ENCODE results near the gene SUV39H2. TPM values are rescaled to one million over a fixed set of nuclear protein-coding genes. Genes with fewer than 3 reads are reported as not detected.

SUV39H2 gene
- total RNA-seq, 2 donors from 2014 or later: 35.4 to 37.6 TPM

DNA sequence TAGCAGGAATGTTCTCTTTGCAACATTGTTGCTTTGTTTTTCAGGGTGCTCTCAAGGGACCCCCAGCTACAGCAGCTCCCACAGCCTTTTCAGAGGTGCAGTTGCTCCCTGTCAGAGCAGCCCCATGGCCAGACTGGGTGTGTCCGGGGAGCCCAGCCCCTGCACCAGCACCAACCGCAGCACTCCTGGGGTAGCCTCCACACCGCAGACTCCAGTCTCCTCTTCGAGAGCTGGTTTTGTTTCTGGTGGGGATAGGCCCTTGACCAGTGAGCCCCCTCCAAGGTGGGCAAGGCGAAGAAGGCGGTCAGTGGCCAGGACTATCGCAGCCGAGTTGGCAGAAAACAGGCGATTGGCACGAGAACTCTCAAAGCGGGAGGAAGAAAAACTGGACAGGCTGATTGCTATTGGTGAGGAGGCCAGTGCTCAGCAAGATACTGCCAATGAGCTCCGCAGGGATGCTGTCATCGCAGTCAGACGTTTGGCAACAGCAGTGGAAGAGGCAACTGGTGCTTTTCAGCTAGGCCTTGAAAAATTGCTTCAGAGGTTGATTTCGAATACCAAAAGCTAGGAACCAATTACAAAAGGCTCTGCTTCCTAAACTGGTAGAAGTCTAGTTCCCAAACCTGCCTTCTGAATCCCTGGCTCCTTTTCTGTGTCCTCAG, 35.2 kb upstream of the SUV39H2 start:
- TF ChIP-seq, protein P1, sequence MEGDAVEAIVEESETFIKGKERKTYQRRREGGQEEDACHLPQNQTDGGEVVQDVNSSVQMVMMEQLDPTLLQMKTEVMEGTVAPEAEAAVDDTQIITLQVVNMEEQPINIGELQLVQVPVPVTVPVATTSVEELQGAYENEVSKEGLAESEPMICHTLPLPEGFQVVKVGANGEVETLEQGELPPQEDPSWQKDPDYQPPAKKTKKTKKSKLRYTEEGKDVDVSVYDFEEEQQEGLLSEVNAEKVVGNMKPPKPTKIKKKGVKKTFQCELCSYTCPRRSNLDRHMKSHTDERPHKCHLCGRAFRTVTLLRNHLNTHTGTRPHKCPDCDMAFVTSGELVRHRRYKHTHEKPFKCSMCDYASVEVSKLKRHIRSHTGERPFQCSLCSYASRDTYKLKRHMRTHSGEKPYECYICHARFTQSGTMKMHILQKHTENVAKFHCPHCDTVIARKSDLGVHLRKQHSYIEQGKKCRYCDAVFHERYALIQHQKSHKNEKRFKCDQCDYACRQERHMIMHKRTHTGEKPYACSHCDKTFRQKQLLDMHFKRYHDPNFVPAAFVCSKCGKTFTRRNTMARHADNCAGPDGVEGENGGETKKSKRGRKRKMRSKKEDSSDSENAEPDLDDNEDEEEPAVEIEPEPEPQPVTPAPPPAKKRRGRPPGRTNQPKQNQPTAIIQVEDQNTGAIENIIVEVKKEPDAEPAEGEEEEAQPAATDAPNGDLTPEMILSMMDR (conservative IDR thresholded peaks at IDR 0.05): no peak
- H3K4me1 Mint-ChIP-seq: peaks cover 4% of the 10 kb centered on the region
- Histone ChIP-seq H3K27me3 (ENCODE audit: control insufficient read depth, insufficient read depth, low read length, poor library complexity, severe bottlenecking) (no peaks in the 10 kb centered on the region), H3K9me3 (ENCODE audit: control insufficient read depth, low read length) (no peaks in the 10 kb centered on the region), H3K4me3 (ENCODE audit: low read length) (no peak overlapping the region), H3K9ac (ENCODE audit: extremely low read depth, low read length, poor library complexity, severe bottlenecking) (no peak overlapping the region), H3K36me3 (ENCODE audit: control insufficient read depth, insufficient read depth, low read length) (peaks cover 59% of the 10 kb centered on the region), H3K27ac (ENCODE audit: low read depth, low read length) (no peak overlapping the region), H3K4me1 (ENCODE audit: control insufficient read depth, insufficient read depth, low read length) (no peaks in the 10 kb centered on the region)
- H3K9me3 Mint-ChIP-seq: no peaks in the 10 kb centered on the region
- peaks cover 49% of the 10 kb centered on the region for H3K36me3 Mint-ChIP-seq (ENCODE audit: low read depth)
- no peak overlapping the region for H3K27ac Mint-ChIP-seq
- DNase-seq: no peak
- no peaks in the 10 kb centered on the region for H3K27me3 Mint-ChIP-seq (ENCODE audit: insufficient read depth)
- H3K4me3 Mint-ChIP-seq: no peak overlapping the region
- 95 to 98% methylated on average over 13 to 15 of the region's 15 CpGs for WGBS, 2 experiments (ENCODE audit: insufficient coverage in 1 of 2, insufficient read length in 1 of 2)

DNA sequence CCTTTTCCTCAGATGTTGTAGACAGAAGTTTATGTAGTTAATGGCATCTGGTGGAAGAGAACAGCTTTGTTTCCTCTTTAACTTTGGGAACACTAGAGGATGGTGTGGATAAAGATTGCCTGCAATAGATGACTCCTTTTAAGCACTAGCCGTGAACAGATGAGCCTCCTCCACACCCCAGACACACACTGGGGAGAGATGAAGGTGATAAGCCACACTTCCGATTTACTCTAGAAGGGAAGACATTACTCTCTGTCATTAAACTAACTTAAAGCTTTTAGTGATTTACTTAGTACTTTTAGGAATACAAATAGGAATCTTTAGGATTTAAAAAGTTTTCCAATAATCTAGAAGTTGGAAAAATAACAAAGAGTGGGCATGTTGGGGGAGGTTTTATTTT, 33.7 kb upstream of the SUV39H2 start:
- Histone ChIP-seq H3K27me3 (ENCODE audit: control insufficient read depth, insufficient read depth, low read length, poor library complexity, severe bottlenecking) (no peaks in the 10 kb centered on the region), H3K4me3 (ENCODE audit: low read length) (no peak overlapping the region), H3K36me3 (ENCODE audit: control insufficient read depth, insufficient read depth, low read length) (peaks cover 63% of the 10 kb centered on the region), H3K9ac (ENCODE audit: extremely low read depth, low read length, poor library complexity, severe bottlenecking) (no peak overlapping the region), H3K27ac (ENCODE audit: low read depth, low read length) (no peak overlapping the region), H3K9me3 (ENCODE audit: control insufficient read depth, low read length) (no peaks in the 10 kb centered on the region), H3K4me1 (ENCODE audit: control insufficient read depth, insufficient read depth, low read length) (no peaks in the 10 kb centered on the region)
- H3K4me1 Mint-ChIP-seq: no peaks in the 10 kb centered on the region
- H3K27me3 Mint-ChIP-seq (ENCODE audit: insufficient read depth): no peaks in the 10 kb centered on the region
- TF ChIP-seq, protein P1 (conservative IDR thresholded peaks at IDR 0.05): no peak
- no peak for DNase-seq
- no peaks in the 10 kb centered on the region for H3K9me3 Mint-ChIP-seq
- peaks cover 52% of the 10 kb centered on the region for H3K36me3 Mint-ChIP-seq (ENCODE audit: low read depth)
- H3K4me3 Mint-ChIP-seq: no peak overlapping the region
- no CpG with 5 or more reads among the region's 2 CpGs for WGBS, 2 experiments (ENCODE audit: insufficient coverage in 1 of 2, insufficient read length in 1 of 2)
- H3K27ac Mint-ChIP-seq: no peak overlapping the region

DNA sequence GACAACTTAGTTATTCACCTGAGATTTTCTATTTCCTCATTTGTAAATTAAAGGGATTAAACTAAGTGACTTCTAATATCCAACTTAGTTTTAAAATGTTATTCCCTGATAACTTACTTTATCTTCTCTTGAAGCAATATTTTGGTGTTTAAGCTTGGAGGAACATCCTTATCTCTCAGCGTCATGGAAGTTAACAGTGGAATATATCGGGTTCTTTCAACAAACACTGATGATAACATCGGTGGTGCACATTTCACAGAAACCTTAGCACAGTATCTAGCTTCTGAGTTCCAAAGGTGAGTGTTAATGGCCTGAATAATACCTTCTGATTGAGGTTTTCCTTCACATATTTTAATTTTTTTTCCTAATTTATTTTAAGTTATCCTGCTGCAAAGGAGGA, 26.4 kb upstream of the SUV39H2 start:
- TF ChIP-seq, protein P1 (conservative IDR thresholded peaks at IDR 0.05): no peak
- H3K4me1 ChIP-seq (ENCODE audit: control insufficient read depth, insufficient read depth, low read length): no peaks in the 10 kb centered on the region
- H3K4me1 Mint-ChIP-seq: no peaks in the 10 kb centered on the region
- peaks cover 68% of the 10 kb centered on the region for H3K36me3 ChIP-seq (ENCODE audit: control insufficient read depth, insufficient read depth, low read length)
- no peaks in the 10 kb centered on the region for H3K27me3 Mint-ChIP-seq (ENCODE audit: insufficient read depth)
- H3K4me3 Mint-ChIP-seq: no peak overlapping the region
- peaks cover 20% of the 10 kb centered on the region for H3K36me3 Mint-ChIP-seq (ENCODE audit: low read depth)
- no peak for DNase-seq
- H3K9ac ChIP-seq (ENCODE audit: extremely low read depth, low read length, poor library complexity, severe bottlenecking): no peak overlapping the region
- no peaks in the 10 kb centered on the region for H3K27me3 ChIP-seq (ENCODE audit: control insufficient read depth, insufficient read depth, low read length, poor library complexity, severe bottlenecking)
- 92 to 97% methylated on average over 3 of the region's 3 CpGs for WGBS, 2 experiments (ENCODE audit: insufficient coverage in 1 of 2, insufficient read length in 1 of 2)
- no peaks in the 10 kb centered on the region for H3K9me3 Mint-ChIP-seq
- no peak overlapping the region for H3K4me3 ChIP-seq (ENCODE audit: low read length)
- H3K9me3 ChIP-seq (ENCODE audit: control insufficient read depth, low read length): no peaks in the 10 kb centered on the region
- no peak overlapping the region for H3K27ac Mint-ChIP-seq
- H3K27ac ChIP-seq (ENCODE audit: low read depth, low read length): no peak overlapping the region

Data from endodermal cell (in vitro differentiated cells).